GM12864 (cell line): ENCODE data around the gene NUP62.

Experiments
- DNase-seq: peaks from one replicate; pipeline ENCODE4 v3.0.0-alpha.2; 2011; ENCODE audit warnings: low read depth
- H3K4me3 ChIP-seq: 2 replicates; pipeline ENCODE4 v1.5.1; 2011; ENCODE audit warnings: mild to moderate bottlenecking, low read depth, low read length, control low read depth
- TF ChIP-seq, protein P1 (sequence below): IDR thresholded peaks from 2 replicates; pipeline ENCODE4 v1.5.1; 2011; ENCODE audit warnings: low read depth, mild to moderate bottlenecking, moderate library complexity, low read length, control low read depth, inconsistent platforms; ENCODE audit errors: missing control alignments

NUP62 gene

DNA sequence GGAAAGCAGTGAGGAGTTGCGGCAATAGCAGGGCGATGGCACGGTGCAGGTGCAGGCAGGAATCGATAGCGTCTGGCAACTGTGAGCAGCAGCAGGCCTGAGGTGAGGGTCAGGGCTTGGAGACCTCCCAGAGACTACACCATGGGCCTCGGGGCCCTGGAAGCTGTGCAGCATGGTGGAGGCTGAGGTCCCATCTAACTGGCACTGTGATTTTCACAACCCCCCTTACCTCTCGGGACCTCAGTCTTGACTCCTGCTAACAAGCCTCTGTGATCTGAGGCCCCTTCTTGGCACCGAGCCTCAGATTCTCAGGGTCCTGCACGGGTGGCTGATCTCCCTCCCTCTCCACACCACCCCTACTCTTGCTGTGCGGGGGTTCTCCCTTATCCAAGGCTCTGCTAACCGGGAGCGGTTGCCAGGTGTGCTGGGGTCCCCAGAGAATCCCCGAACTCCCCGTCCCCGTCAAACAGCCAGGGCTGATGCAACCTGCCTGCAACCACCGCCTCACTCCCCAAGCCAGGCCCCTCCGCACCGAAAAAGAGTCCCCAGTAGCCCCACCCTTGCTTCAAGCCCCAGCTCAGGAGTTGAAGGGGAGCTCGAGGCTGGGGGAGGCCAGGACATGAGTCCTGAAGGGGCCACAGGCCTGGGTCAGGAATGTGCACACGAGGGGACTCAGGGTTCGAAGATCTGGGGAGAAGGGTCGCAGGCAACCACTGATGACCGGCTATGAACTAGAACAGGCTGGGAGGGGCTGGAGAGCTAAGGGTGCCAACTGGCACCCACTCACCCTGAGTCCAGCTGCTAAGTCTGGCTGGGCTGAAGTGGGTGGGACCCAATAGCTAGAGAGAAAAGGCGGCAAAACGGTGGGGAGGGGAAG lies 5.1 kb downstream of the NUP62 start:
- TF ChIP-seq, protein P1, sequence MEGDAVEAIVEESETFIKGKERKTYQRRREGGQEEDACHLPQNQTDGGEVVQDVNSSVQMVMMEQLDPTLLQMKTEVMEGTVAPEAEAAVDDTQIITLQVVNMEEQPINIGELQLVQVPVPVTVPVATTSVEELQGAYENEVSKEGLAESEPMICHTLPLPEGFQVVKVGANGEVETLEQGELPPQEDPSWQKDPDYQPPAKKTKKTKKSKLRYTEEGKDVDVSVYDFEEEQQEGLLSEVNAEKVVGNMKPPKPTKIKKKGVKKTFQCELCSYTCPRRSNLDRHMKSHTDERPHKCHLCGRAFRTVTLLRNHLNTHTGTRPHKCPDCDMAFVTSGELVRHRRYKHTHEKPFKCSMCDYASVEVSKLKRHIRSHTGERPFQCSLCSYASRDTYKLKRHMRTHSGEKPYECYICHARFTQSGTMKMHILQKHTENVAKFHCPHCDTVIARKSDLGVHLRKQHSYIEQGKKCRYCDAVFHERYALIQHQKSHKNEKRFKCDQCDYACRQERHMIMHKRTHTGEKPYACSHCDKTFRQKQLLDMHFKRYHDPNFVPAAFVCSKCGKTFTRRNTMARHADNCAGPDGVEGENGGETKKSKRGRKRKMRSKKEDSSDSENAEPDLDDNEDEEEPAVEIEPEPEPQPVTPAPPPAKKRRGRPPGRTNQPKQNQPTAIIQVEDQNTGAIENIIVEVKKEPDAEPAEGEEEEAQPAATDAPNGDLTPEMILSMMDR, result no peak
- no peak for DNase-seq
- H3K4me3 ChIP-seq, result peak overlapping the region; percentile 36

DNA sequence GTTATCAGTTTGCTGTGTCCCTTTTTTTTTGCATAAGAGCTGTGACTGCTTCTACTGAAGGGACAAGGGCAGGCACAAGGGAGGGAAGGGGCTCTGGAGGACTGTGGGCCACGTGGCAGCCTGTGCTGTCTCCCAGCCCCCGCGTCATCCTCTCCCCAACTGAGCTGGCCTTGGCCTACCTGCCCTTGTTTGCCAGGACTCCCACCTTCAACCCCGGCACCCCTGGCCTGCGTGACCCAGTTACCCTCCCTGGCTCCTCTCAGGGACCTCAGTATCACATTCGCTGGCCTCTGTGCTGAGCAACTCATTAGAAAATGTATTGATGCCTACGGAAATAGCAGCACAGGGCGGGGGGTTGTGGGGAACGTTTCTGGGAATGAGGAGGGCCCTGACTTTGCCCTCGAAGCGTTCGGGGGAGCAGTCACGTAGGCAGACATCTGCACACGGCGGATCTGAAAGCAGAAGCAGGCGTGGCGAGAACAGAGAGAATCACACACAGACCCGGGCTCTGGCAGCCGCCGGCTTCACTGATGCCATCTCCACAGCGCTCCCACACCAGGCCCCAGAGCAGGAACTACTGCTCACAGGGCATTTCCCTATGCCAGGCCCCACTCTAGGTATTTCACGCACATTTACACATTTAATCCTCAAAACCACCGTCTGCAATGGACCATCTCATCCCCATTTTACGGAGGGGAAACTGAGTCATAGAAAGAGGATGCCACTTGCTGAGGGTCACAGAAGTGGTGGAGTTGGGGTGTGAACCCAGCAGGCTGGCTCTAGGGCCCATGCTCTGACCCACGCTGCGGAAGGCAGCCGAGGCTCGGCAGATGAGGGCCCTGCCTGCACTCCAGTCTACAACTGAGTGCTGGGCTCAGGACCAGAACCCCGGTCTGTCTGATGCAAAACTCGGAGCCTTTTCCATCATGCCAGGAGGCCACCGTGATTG lies 6.0 kb downstream of the NUP62 start:
- TF ChIP-seq, protein P1, result no peak
- DNase-seq, result no peak
- H3K4me3 ChIP-seq, result peak overlapping the region; percentile 36

DNA sequence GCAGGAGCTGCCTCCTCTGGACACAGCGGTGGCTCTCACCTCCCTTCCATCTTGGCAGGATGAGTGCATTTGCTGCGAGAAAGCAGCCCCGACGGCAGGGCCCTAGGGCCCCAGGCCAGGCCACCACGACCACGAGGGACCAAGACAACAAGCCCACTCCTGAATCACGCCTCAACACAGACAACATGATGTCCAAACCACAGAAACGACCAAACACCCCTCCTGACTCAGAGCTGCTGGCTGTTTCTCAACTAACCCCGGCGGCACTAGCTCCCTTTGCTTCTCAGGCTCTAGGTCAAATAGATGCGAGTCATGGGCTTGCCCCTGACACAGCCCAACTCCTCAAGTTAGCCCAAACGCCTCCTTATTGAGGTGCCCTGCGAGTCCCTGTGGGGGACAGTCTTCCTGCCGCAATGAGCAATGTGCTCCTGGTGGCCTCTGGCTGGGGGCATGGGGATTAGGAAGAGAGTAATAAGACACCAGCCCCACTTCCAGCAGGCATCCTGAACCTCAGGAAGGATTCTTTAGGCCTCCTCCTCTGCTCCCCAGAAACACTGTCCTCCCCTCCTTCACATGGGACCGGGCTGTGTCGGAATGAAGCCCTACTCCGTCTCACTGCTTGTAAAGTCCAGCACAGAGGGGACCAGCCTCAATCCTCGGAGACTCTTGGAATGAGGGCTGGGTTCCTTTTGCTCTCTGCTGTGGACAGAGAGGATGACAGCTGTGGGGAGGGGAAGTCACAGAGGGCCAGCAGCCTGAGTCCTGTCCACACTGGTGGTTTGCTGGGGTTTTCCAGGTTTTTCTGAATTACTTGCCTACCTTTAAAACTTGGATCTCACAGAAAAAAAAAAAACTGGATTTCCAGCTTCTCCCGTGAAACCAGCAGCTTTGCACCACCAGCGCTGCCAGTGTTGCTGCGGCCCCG lies 7.2 kb downstream of the NUP62 start:
- H3K4me3 ChIP-seq, result no peak overlapping the region
- no peak for DNase-seq
- TF ChIP-seq, protein P1, result no peak

DNA sequence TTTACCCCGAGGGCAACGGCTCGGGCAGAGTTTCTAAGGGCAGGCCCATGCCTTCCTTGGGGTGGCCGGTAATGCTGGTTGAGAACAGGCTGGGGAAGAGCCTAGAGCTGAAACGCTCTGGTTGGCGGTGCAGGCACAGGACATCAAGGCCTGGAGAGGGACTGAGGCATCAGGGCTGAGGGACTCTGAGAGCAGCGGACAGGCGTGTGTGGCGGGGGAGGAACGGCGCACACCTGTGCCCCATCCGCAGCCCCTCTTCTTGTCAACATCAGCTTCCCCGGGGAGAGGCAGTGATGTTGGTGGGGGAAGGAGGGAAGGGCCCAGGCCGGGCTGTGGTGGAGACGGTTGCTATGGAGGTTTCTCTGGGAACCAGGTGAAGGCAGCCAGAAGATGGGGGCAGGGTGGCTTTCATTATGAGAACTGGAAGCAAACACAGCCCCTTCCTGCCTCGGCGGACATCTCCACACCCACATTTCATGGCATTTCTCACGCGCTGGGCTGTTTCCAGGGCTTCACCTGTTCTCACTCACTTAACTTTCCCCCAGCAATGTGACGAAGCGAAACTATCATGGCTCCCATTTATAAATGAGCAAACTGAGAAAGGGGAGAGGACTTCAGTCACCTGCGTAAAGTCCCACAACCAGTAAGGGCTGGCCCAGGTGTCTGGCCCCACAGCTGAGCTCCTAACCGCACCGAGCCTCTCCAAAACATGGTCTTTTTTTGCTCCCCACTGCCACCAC lies 8.5 kb downstream of the NUP62 start:
- DNase-seq, result no peak
- H3K4me3 ChIP-seq, result no peak overlapping the region
- TF ChIP-seq, protein P1, result no peak

DNA sequence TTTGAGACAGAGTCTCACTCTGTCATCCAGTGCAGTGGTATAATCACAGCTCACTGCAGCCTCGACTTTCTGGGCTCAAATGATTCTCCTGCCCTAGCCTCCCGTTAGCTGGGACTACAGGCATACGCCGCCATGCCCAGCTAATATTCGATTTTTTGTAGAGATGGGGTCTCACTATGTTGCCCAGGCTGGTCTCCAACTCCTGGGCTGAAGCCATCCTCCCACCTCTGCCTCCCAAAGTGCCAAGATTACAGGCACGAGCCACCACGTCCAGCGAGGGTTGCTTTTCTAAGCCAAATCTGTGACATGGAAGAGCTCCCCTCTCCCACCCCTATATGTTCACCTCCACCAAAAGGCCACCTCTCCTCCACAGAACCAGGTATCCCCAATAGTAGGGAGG lies 11.2 kb downstream of the NUP62 start:
- DNase-seq, result no peak
- no peak overlapping the region for H3K4me3 ChIP-seq
- TF ChIP-seq, protein P1, result no peak
